Stomach (tissue), 4 donors: Measurements from ENCODE around the gene STX18.

Source experiments
- CTCF ChIP-seq, 7 experiments: fragments of 450-650 bp in 4 of 7; fragments of 200-600 bp in 3 of 7; sonication (generic) in 3 of 7; IDR thresholded peaks; one replicate each; pipeline ENCODE4 v1.5.1; 2016 to 2019; ENCODE audit warnings: antibody characterized with exemption in 7 of 7, control low read depth in 2 of 7, mild to moderate bottlenecking in 1 of 7
- POLR2A ChIP-seq, 4 donors: fragments of 450-650 bp; IDR thresholded peaks; one replicate each; pipeline ENCODE4 v1.6.1; 2016; ENCODE audit warnings: antibody characterized with exemption in 4 of 4, control low read depth in 2 of 4, mild to moderate bottlenecking in 1 of 4, moderate library complexity in 1 of 4

- TF ChIP-seq CTCF (IDR thresholded peaks at IDR 0.05) (no peak), POLR2A (IDR thresholded peaks at IDR 0.05) (no peak)
Measured at GRCh38 chr4:4471195-4471594, 70.7 kb downstream of the STX18 start.
